ENCODE results near the gene POU3F1. TPM values are rescaled to one million over a fixed set of nuclear protein-coding genes. Genes with fewer than 3 reads are reported as not detected.

POU3F1 gene
- total RNA-seq, 1 experiment from 2014 or later, result 5.8 TPM

- Mint-ChIP-seq H3K9me3 (no peaks in the 10 kb centered on the region), H3K4me3 (no peak overlapping the region), H3K27ac (no peak overlapping the region), H3K36me3 (ENCODE audit: insufficient read depth in 1 of 3, low read depth in 3 of 3) (no peaks in the 10 kb centered on the region), H3K27me3 (ENCODE audit: low read depth) (peaks cover 5% of the 10 kb centered on the region; the same call in 1 of the 2 replicates), H3K4me1 (peaks cover 34 to 47% of the 10 kb centered on the region in 2 experiments)
- no peaks in the 10 kb centered on the region for H3K27me3 ChIP-seq (ENCODE audit: insufficient read depth, low read length)
- H2AFZ ChIP-seq (ENCODE audit: low read length), result no peak overlapping the region
- H3K14ac ChIP-seq (ENCODE audit: insufficient read depth, low read length), result no peak overlapping the region
- no peak overlapping the region for H4K8ac ChIP-seq (replicated peaks; ENCODE audit: insufficient read length, low read depth, low read length)
- no CpG with 5 or more reads among the region's 3 CpGs for WGBS (ENCODE audit: extremely low coverage, insufficient read length, low lambda C conversion rate)
- no peaks in the 10 kb centered on the region for H3K23me2 ChIP-seq (ENCODE audit: insufficient read length, low read depth, low read length, poor library complexity, severe bottlenecking)
- no peak overlapping the region for H3K23ac ChIP-seq (ENCODE audit: insufficient read length, low read depth, low read length)
- H3K4ac ChIP-seq (ENCODE audit: low read depth, low read length), result no peak overlapping the region
- H3K9ac ChIP-seq (ENCODE audit: extremely low read depth, insufficient read length, low read length), result no peak overlapping the region
- H2AK5ac ChIP-seq (ENCODE audit: insufficient read length, low read length), result no peak overlapping the region
- no peak overlapping the region for H2BK12ac ChIP-seq (ENCODE audit: insufficient read length, low read depth, low read length)
- H2BK5ac ChIP-seq (ENCODE audit: insufficient read length, low read length), result no peak overlapping the region
- no peak overlapping the region for H4K91ac ChIP-seq (ENCODE audit: insufficient read length, low read depth, low read length)
- DNase-seq, result no peak
- H3K4me2 ChIP-seq (ENCODE audit: insufficient read depth, insufficient read length, low read length), result no peak overlapping the region
- H2BK20ac ChIP-seq (ENCODE audit: low read depth, low read length, poor library complexity, severe bottlenecking), result no peak overlapping the region
- H3K4me1 ChIP-seq (ENCODE audit: insufficient read depth, low read length), result no peaks in the 10 kb centered on the region; the same call in 1 of the 2 replicates
- no peaks in the 10 kb centered on the region for H3K79me1 ChIP-seq (ENCODE audit: insufficient read depth, low read depth, low read length, poor library complexity, severe bottlenecking)
- no peak overlapping the region for H4K5ac ChIP-seq (ENCODE audit: insufficient read length, low read depth, low read length)
- H2BK15ac ChIP-seq (ENCODE audit: low read depth, low read length), result no peak overlapping the region
- H2BK120ac ChIP-seq (ENCODE audit: low read depth, low read length, poor library complexity, severe bottlenecking), result no peak overlapping the region
- H3T11ph ChIP-seq (ENCODE audit: low read length), result no peak overlapping the region
- H3K9me3 ChIP-seq (ENCODE audit: control insufficient read depth, low read depth, low read length), result no peaks in the 10 kb centered on the region
- no peak overlapping the region for H3K18ac ChIP-seq (ENCODE audit: insufficient read length, low read depth, low read length)
- H3K27ac ChIP-seq (ENCODE audit: insufficient read length, low read depth, low read length), result no peak overlapping the region
- H3K56ac ChIP-seq (ENCODE audit: insufficient read length, low read depth, low read length), result no peak overlapping the region
- no peak for TF ChIP-seq CTCF (conservative IDR thresholded peaks at IDR 0.05)
- no peaks in the 10 kb centered on the region for H4K20me1 ChIP-seq (ENCODE audit: control insufficient read depth, insufficient read depth, insufficient read length)
- no peaks in the 10 kb centered on the region for H3K79me2 ChIP-seq (ENCODE audit: insufficient read depth, low read length)
Observed at GRCh38 chr1:38068980-38069340, 22.4 kb upstream of the POU3F1 start.

Measured in H9 (cell line).